HepG2 (cell line): ENCODE results near the gene MADCAM1. TPM values are rescaled to one million over a fixed set of nuclear protein-coding genes. Genes with fewer than 3 reads are reported as not detected.

Experiments used
- BCL6 ChIP-seq: IDR thresholded peaks from 2 replicates; pipeline ENCODE4 v1.6.1; 2016; ENCODE audit warnings: missing genetic modification reagents, missing compliant biosample characterization
- FOSL2 ChIP-seq: sonication (generic); formaldehyde crosslinking; IDR thresholded peaks from 2 replicates; pipeline ENCODE4 v1.4.0; 2020; ENCODE audit warnings: missing genetic modification reagents
- HNF4A ChIP-seq: sonication (generic); formaldehyde crosslinking; IDR thresholded peaks from 2 replicates; pipeline ENCODE4 v1.4.0; 2020; ENCODE audit warnings: missing genetic modification reagents
- NFIB ChIP-seq: sonication (generic); formaldehyde crosslinking; IDR thresholded peaks from 2 replicates; pipeline ENCODE4 v1.9.0; 2021; ENCODE audit warnings: missing genetic modification reagents, mild to moderate bottlenecking, borderline replicate concordance
- NKX3-1 ChIP-seq: sonication (generic); formaldehyde crosslinking; IDR thresholded peaks from 2 replicates; pipeline ENCODE4 v1.5.0; 2020; ENCODE audit warnings: missing genetic modification reagents
- POLR2G ChIP-seq: fragments of 200-400 bp; formaldehyde crosslinking; IDR thresholded peaks from 2 replicates; pipeline ENCODE4 v1.6.1; 2018; ENCODE audit warnings: mild to moderate bottlenecking, low read depth, low read length, moderate library complexity
- SAP130 ChIP-seq: IDR thresholded peaks from 2 replicates; pipeline ENCODE4 v1.6.1; 2016; ENCODE audit warnings: low read depth
- SIN3A ChIP-seq: IDR thresholded peaks from 2 replicates; pipeline ENCODE4 v1.6.1; 2011; ENCODE audit warnings: low read depth, mild to moderate bottlenecking, control low read depth, low read length, borderline replicate concordance
- ZBTB7A ChIP-seq: sonication (generic); formaldehyde crosslinking; IDR thresholded peaks from 2 replicates; pipeline ENCODE4 v1.8.0; 2022; ENCODE audit warnings: mild to moderate bottlenecking, missing genetic modification reagents
- ZEB1 ChIP-seq: IDR thresholded peaks from 2 replicates; pipeline ENCODE4 v1.6.1; 2012; ENCODE audit warnings: mild to moderate bottlenecking, low read depth, inconsistent platforms; ENCODE audit not compliant: insufficient replicate concordance
- ZNF10 ChIP-seq: sonication (generic); formaldehyde crosslinking; IDR thresholded peaks from 2 replicates; pipeline ENCODE4 v1.4.0; 2020; ENCODE audit warnings: mild to moderate bottlenecking, low read depth, missing genetic modification reagents, borderline replicate concordance
- ZNF17 ChIP-seq: sonication (generic); formaldehyde crosslinking; IDR thresholded peaks from 2 replicates; pipeline ENCODE4 v1.5.0; 2020; ENCODE audit warnings: mild to moderate bottlenecking, missing genetic modification reagents
- ZNF33B ChIP-seq: sonication (generic); formaldehyde crosslinking; IDR thresholded peaks from 2 replicates; pipeline ENCODE4 v1.5.1; 2020; ENCODE audit warnings: mild to moderate bottlenecking, missing genetic modification reagents
- ZNF589 ChIP-seq: sonication (generic); formaldehyde crosslinking; conservative IDR thresholded peaks from 2 replicates; pipeline ENCODE4 v1.8.0; 2022; ENCODE audit warnings: mild to moderate bottlenecking, moderate library complexity, missing genetic modification reagents
- ZNF724P ChIP-seq: sonication (generic); formaldehyde crosslinking; IDR thresholded peaks from 2 replicates; pipeline ENCODE4 v1.8.0; 2022; ENCODE audit warnings: missing genetic modification reagents, borderline replicate concordance
- ZSCAN21 ChIP-seq: sonication (generic); formaldehyde crosslinking; IDR thresholded peaks from 2 replicates; pipeline ENCODE4 v1.8.0; 2022; ENCODE audit warnings: mild to moderate bottlenecking, missing genetic modification reagents, moderate library complexity, borderline replicate concordance
- polyA plus RNA-seq, 8 experiments: library from polyadenylated mRNA; depleted of rRNA in 3 of 8; stranded (reverse) in 7 of 8; unstranded in 1 of 8; fragments of >200 nt; fragmentation: Illumina TruSeq in 4 of 8; extraction: Trizol in 4 of 8; gene quantifications; 2 replicates each; pipeline versions ENCODE4 v1.2.1 to v1.2.3, GENCODE V29; 2011 to 2016; ENCODE audit warnings: low read depth in 4 of 8, missing spikeins in 1 of 8, mixed read lengths in 1 of 8; ENCODE audit not compliant: insufficient read depth in 1 of 8
- total RNA-seq, 5 experiments: library from RNA; depleted of rRNA; stranded (reverse); fragments of >200 nt; fragmentation: Illumina TruSeq; extraction: Trizol; gene quantifications; 2 replicates each; pipeline ENCODE4 v1.2.3, GENCODE V29; 2016; ENCODE audit warnings: low read depth in 1 of 5
- TF ChIP-seq, protein P1 (sequence below): sonication (generic); formaldehyde crosslinking; IDR thresholded peaks from 2 replicates; pipeline ENCODE4 v1.5.0; 2020; ENCODE audit warnings: missing genetic modification reagents, mild to moderate bottlenecking, borderline replicate concordance
- TF ChIP-seq, protein P2 (sequence below): sonication (generic); formaldehyde crosslinking; IDR thresholded peaks from 2 replicates; pipeline ENCODE4 v1.5.0; 2020; ENCODE audit warnings: mild to moderate bottlenecking, missing genetic modification reagents
- TF ChIP-seq, protein P3 (sequence below): sonication (generic); formaldehyde crosslinking; IDR thresholded peaks from 2 replicates; pipeline ENCODE4 v1.4.0; 2020; ENCODE audit warnings: missing genetic modification reagents, borderline replicate concordance
- TF ChIP-seq, protein P4 (sequence below): sonication (generic); formaldehyde crosslinking; IDR thresholded peaks from 2 replicates; pipeline ENCODE4 v1.5.0; 2020; ENCODE audit warnings: mild to moderate bottlenecking, missing genetic modification reagents

The MADCAM1 gene
- total and polyA plus RNA-seq, 2 of the 13 experiments (the other 11 are each of a cell fraction or from before 2014, with no cell fraction given): 0.29 to 0.33 TPM

DNA sequence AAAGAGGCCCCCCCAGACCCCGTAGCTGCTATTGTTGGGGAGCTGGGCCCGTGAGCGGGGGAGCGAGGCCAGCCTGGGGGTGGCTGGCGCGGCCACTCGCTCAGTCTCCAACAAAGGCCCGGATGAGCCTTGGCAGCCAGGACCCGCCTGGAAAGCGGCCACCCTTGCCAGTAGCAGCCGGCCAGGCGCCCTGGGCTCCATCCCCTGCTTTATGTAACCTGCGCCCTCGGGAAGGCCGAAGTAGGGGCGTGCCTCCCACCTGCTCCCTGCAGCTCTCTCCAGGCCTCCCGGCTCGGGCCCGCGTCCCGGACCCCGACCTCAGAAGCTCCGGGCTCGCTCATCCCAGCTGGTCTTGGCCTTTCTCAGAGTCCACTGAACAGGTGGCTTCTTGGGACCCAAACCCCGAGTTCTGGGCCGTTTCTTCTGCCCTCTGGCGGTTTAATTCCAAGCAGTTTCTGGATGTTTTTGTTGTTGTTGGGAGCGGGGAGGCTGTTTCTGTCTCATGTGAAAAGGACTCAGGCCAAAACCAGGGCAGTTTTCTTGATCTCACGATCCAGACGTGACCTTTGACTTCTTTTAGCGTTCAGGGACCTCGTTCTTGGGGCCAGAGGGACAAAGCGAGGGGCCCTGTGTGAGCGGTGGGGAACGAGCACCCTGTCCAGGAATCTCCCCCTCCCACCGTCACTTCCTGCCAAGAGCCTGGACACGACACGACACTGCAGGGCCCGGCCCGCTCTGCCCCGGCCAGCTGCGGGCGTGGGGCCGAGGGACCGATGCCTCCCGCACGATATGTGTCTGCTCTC, 36.5 kb downstream of the MADCAM1 start (continued):
- TF ChIP-seq ZSCAN21 (CRISPR knock-in tag): 0 out of 2 replicates have a peak, but pooled peaks have one; percentile 30
- TF ChIP-seq, protein P1, sequence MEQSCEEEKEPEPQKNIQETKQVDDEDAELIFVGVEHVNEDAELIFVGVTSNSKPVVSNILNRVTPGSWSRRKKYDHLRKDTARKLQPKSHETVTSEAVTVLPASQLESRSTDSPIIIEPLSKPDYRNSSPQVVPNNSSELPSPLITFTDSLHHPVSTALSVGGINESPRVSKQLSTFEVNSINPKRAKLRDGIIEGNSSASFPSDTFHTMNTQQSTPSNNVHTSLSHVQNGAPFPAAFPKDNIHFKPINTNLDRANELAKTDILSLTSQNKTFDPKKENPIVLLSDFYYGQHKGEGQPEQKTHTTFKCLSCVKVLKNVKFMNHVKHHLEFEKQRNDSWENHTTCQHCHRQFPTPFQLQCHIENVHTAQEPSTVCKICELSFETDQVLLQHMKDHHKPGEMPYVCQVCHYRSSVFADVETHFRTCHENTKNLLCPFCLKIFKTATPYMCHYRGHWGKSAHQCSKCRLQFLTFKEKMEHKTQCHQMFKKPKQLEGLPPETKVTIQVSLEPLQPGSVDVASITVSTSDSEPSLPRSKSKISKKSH: no peak
- TF ChIP-seq, protein P2, sequence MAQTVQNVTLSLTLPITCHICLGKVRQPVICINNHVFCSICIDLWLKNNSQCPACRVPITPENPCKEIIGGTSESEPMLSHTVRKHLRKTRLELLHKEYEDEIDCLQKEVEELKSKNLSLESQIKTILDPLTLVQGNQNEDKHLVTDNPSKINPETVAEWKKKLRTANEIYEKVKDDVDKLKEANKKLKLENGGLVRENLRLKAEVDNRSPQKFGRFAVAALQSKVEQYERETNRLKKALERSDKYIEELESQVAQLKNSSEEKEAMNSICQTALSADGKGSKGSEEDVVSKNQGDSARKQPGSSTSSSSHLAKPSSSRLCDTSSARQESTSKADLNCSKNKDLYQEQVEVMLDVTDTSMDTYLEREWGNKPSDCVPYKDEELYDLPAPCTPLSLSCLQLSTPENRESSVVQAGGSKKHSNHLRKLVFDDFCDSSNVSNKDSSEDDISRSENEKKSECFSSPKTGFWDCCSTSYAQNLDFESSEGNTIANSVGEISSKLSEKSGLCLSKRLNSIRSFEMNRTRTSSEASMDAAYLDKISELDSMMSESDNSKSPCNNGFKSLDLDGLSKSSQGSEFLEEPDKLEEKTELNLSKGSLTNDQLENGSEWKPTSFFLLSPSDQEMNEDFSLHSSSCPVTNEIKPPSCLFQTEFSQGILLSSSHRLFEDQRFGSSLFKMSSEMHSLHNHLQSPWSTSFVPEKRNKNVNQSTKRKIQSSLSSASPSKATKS (CRISPR knock-in tag): no peak
- no peak for TF ChIP-seq ZBTB7A (CRISPR knock-in tag)
- no peak for TF ChIP-seq ZNF17 (CRISPR knock-in tag)
- TF ChIP-seq FOSL2 (CRISPR knock-in tag): peak; percentile 10; the same call in 1 of the 2 replicates
- no peak for TF ChIP-seq ZEB1
- TF ChIP-seq SAP130 (CRISPR knock-in tag): peak; percentile 67
- TF ChIP-seq, protein P3, sequence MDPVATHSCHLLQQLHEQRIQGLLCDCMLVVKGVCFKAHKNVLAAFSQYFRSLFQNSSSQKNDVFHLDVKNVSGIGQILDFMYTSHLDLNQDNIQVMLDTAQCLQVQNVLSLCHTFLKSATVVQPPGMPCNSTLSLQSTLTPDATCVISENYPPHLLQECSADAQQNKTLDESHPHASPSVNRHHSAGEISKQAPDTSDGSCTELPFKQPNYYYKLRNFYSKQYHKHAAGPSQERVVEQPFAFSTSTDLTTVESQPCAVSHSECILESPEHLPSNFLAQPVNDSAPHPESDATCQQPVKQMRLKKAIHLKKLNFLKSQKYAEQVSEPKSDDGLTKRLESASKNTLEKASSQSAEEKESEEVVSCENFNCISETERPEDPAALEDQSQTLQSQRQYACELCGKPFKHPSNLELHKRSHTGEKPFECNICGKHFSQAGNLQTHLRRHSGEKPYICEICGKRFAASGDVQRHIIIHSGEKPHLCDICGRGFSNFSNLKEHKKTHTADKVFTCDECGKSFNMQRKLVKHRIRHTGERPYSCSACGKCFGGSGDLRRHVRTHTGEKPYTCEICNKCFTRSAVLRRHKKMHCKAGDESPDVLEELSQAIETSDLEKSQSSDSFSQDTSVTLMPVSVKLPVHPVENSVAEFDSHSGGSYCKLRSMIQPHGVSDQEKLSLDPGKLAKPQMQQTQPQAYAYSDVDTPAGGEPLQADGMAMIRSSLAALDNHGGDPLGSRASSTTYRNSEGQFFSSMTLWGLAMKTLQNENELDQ (CRISPR knock-in tag): no peak
- TF ChIP-seq ZNF33B (CRISPR knock-in tag): 0 out of 2 replicates have a peak, but pooled peaks have one; percentile 64
- no peak for TF ChIP-seq ZNF724P (CRISPR knock-in tag)
- no peak for TF ChIP-seq ZNF10
- TF ChIP-seq POLR2G: 0 out of 2 replicates have a peak, but pooled peaks have one; percentile 27
- TF ChIP-seq HNF4A (CRISPR knock-in tag): peak; percentile 67
- 0 out of 2 replicates have a peak, but pooled peaks have one; percentile 59 for TF ChIP-seq SIN3A
- TF ChIP-seq BCL6 (CRISPR knock-in tag): peak; percentile 90
- no peak for TF ChIP-seq ZNF589 (CRISPR knock-in tag)
- TF ChIP-seq, protein P4, sequence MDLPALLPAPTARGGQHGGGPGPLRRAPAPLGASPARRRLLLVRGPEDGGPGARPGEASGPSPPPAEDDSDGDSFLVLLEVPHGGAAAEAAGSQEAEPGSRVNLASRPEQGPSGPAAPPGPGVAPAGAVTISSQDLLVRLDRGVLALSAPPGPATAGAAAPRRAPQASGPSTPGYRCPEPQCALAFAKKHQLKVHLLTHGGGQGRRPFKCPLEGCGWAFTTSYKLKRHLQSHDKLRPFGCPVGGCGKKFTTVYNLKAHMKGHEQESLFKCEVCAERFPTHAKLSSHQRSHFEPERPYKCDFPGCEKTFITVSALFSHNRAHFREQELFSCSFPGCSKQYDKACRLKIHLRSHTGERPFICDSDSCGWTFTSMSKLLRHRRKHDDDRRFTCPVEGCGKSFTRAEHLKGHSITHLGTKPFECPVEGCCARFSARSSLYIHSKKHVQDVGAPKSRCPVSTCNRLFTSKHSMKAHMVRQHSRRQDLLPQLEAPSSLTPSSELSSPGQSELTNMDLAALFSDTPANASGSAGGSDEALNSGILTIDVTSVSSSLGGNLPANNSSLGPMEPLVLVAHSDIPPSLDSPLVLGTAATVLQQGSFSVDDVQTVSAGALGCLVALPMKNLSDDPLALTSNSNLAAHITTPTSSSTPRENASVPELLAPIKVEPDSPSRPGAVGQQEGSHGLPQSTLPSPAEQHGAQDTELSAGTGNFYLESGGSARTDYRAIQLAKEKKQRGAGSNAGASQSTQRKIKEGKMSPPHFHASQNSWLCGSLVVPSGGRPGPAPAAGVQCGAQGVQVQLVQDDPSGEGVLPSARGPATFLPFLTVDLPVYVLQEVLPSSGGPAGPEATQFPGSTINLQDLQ (CRISPR knock-in tag): no peak
- TF ChIP-seq NKX3-1: peak; percentile 65; the same call in 1 of the 2 replicates
- no peak for TF ChIP-seq NFIB (CRISPR knock-in tag)
